ENCODE data around the gene OR6T1. TPM values are rescaled to one million over a fixed set of nuclear protein-coding genes. Genes with fewer than 3 reads are reported as not detected.

The OR6T1 gene
- not detected for polyA plus RNA-seq (2013)

DNA sequence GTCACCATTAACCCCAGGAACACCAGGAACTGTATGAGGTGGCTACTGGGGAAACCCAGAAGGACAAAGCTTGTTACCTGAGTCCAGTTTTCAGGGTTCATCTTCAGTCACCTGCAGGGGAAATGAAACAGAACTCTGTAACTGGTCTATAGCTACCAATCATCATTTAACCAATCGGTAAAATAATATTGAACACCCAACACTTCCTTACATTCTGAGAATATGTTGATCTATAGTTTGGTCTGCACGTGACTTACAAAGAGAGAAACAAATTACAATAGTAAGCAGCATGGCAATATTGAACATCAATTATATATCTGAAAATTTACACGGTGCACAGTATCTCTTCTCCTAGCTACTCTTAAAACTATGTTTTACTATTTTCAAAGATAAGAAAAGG, at the start of gene OR6T1:
Gene OR6T1, minus strand, starts transcription at position 101 of the 400 bp plus-strand sequence. Its CDS starts 0 bp downstream, at position 101.
- no peaks in the 10 kb centered on the region for H3K36me3 ChIP-seq (ENCODE audit: control insufficient read depth in 4 of 4, insufficient read depth in 4 of 4, low read length in 3 of 4)
- ChIA-PET POLR2A (no interaction called here), CTCF (no interaction called here)
- no peaks in the 10 kb centered on the region for H3K4me1 ChIP-seq (ENCODE audit: control extremely low read depth in 1 of 4, control insufficient read depth in 4 of 4, insufficient read depth in 4 of 4, low read length in 3 of 4)
- no peak for DNase-seq
- H3K4me3 ChIP-seq (ENCODE audit: control insufficient read depth in 1 of 7, extremely low read depth in 1 of 7, insufficient read depth in 4 of 7, low read depth in 2 of 7, low read length in 6 of 7) = no peak within 1 kb of the TSS
- H3K9me3 ChIP-seq (ENCODE audit: control extremely low read depth in 1 of 5, control insufficient read depth in 4 of 5, insufficient read depth in 2 of 5, low read depth in 1 of 5, low read length in 4 of 5) = peaks cover 0 to 2% (median 0%) of the 10 kb centered on the region in 5 experiments
- H3K27ac ChIP-seq (ENCODE audit: insufficient read depth in 1 of 2, low read depth in 1 of 2, low read length in 2 of 2, poor library complexity in 1 of 2, severe bottlenecking in 2 of 2) = no peak within 1 kb of the TSS
- WGBS (ENCODE audit: insufficient coverage) = no CpG with 5 or more reads among the region's 3 CpGs
- H3K27me3 ChIP-seq (replicated peaks in 2 of 5; ENCODE audit: control insufficient read depth in 4 of 5, insufficient read depth in 5 of 5, low read length in 4 of 5) = no peaks in the 10 kb centered on the region

- Histone ChIP-seq H3K27ac (ENCODE audit: insufficient read depth in 1 of 2, low read depth in 1 of 2, low read length in 2 of 2, poor library complexity in 1 of 2, severe bottlenecking in 2 of 2) (no peak overlapping the region), H3K4me3 (ENCODE audit: control insufficient read depth in 1 of 7, extremely low read depth in 1 of 7, insufficient read depth in 4 of 7, low read depth in 2 of 7, low read length in 6 of 7) (no peak overlapping the region), H3K27me3 (replicated peaks in 2 of 5; ENCODE audit: control insufficient read depth in 4 of 5, insufficient read depth in 5 of 5, low read length in 4 of 5) (peaks cover 0 to 3% (median 0%) of the 10 kb centered on the region in 5 experiments), H3K9me3 (ENCODE audit: control extremely low read depth in 1 of 5, control insufficient read depth in 4 of 5, insufficient read depth in 2 of 5, low read depth in 1 of 5, low read length in 4 of 5) (peaks cover 0 to 5% (median 0%) of the 10 kb centered on the region in 5 experiments), H3K4me1 (ENCODE audit: control extremely low read depth in 1 of 4, control insufficient read depth in 4 of 4, insufficient read depth in 4 of 4, low read length in 3 of 4) (no peaks in the 10 kb centered on the region), H3K36me3 (ENCODE audit: control insufficient read depth in 4 of 4, insufficient read depth in 4 of 4, low read length in 3 of 4) (no peaks in the 10 kb centered on the region)
- no peak for DNase-seq
- POLR2A ChIA-PET = no interaction called here
- CTCF ChIA-PET = no interaction called here
- WGBS (ENCODE audit: insufficient coverage) = 100% methylated on average over 3 of the region's 5 CpGs
Measured at GRCh38 chr11:123979311-123979710, 35.7 kb upstream of the OR6T1 start.

DNA sequence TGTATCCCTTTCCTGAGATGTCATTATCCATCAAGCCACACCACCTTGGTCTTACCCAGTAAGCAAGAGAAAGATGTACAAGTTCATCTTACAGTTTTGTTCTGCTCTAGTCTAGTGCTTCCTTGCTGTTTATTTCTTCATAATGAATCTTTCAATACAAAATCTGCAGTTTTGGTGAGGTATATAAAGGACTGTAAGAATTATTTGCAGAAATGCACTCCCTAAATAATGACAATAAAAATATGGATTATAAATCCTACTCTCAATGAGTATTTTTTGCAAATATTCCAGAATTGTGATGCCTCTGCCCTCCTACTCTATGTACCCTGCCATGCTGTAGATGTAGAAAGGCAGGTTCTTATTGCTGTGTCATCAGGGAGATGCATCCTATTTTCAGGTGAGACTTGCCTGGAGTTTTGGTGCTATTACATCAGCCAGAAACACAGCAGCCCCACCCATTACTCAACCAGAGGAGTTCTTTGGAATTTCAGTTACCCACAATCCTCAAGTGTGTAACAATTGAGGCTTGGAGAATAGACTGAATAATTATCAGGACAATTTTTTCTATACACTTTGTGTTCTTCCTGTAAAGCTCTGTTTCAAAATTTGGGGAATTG, 34.2 kb upstream of the OR6T1 start, which contains the start of gene OR10S1:
Gene OR10S1, minus strand, starts transcription at position 51 of the 617 bp plus-strand sequence. CDS start 117 bp downstream, outside the sequence.
- CTCF ChIA-PET = no interaction called here
- peaks cover 0 to 5% (median 0%) of the 10 kb centered on the region in 5 experiments for H3K9me3 ChIP-seq (ENCODE audit: control extremely low read depth in 1 of 5, control insufficient read depth in 4 of 5, insufficient read depth in 2 of 5, low read depth in 1 of 5, low read length in 4 of 5)
- H3K27me3 ChIP-seq (replicated peaks in 2 of 5; ENCODE audit: control insufficient read depth in 4 of 5, insufficient read depth in 5 of 5, low read length in 4 of 5) = peaks cover 0 to 2% (median 0%) of the 10 kb centered on the region in 5 experiments
- no peak for DNase-seq
- H3K4me3 ChIP-seq (ENCODE audit: control insufficient read depth in 1 of 7, extremely low read depth in 1 of 7, insufficient read depth in 4 of 7, low read depth in 2 of 7, low read length in 6 of 7) = no peak within 1 kb of the TSS
- no peaks in the 10 kb centered on the region for H3K36me3 ChIP-seq (ENCODE audit: control insufficient read depth in 4 of 4, insufficient read depth in 4 of 4, low read length in 3 of 4)
- no peaks in the 10 kb centered on the region for H3K4me1 ChIP-seq (ENCODE audit: control extremely low read depth in 1 of 4, control insufficient read depth in 4 of 4, insufficient read depth in 4 of 4, low read length in 3 of 4)
- no peak within 1 kb of the TSS for H3K27ac ChIP-seq (ENCODE audit: insufficient read depth in 1 of 2, low read depth in 1 of 2, low read length in 2 of 2, poor library complexity in 1 of 2, severe bottlenecking in 2 of 2)
- POLR2A ChIA-PET = no interaction called here

- H3K27ac ChIP-seq (ENCODE audit: insufficient read depth in 1 of 2, low read depth in 1 of 2, low read length in 2 of 2, poor library complexity in 1 of 2, severe bottlenecking in 2 of 2) = no peak overlapping the region
- ChIA-PET CTCF (no interaction called here), POLR2A (no interaction called here)
- H3K9me3 ChIP-seq (ENCODE audit: control extremely low read depth in 1 of 5, control insufficient read depth in 4 of 5, insufficient read depth in 2 of 5, low read depth in 1 of 5, low read length in 4 of 5) = peaks cover 0 to 5% (median 0%) of the 10 kb centered on the region in 5 experiments
- peaks cover 0 to 2% (median 0%) of the 10 kb centered on the region in 5 experiments for H3K27me3 ChIP-seq (replicated peaks in 2 of 5; ENCODE audit: control insufficient read depth in 4 of 5, insufficient read depth in 5 of 5, low read length in 4 of 5)
- WGBS (ENCODE audit: insufficient coverage) = 95% methylated on average over 18 of the region's 18 CpGs
- no peaks in the 10 kb centered on the region for H3K4me1 ChIP-seq (ENCODE audit: control extremely low read depth in 1 of 4, control insufficient read depth in 4 of 4, insufficient read depth in 4 of 4, low read length in 3 of 4)
- H3K4me3 ChIP-seq (ENCODE audit: control insufficient read depth in 1 of 7, extremely low read depth in 1 of 7, insufficient read depth in 4 of 7, low read depth in 2 of 7, low read length in 6 of 7) = no peak overlapping the region
- DNase-seq = no peak
- H3K36me3 ChIP-seq (ENCODE audit: control insufficient read depth in 4 of 4, insufficient read depth in 4 of 4, low read length in 3 of 4) = no peaks in the 10 kb centered on the region
Measured at GRCh38 chr11:123976770-123977560, 33.3 kb upstream of the OR6T1 start.

- POLR2A ChIA-PET = no interaction called here
- Histone ChIP-seq H3K4me3 (ENCODE audit: control insufficient read depth in 1 of 7, extremely low read depth in 1 of 7, insufficient read depth in 4 of 7, low read depth in 2 of 7, low read length in 6 of 7) (no peak overlapping the region), H3K9me3 (ENCODE audit: control extremely low read depth in 1 of 5, control insufficient read depth in 4 of 5, insufficient read depth in 2 of 5, low read depth in 1 of 5, low read length in 4 of 5) (no peaks in the 10 kb centered on the region), H3K27me3 (replicated peaks in 2 of 5; ENCODE audit: control insufficient read depth in 4 of 5, insufficient read depth in 5 of 5, low read length in 4 of 5) (peaks cover 0 to 3% (median 0%) of the 10 kb centered on the region in 5 experiments), H3K36me3 (ENCODE audit: control insufficient read depth in 4 of 4, insufficient read depth in 4 of 4, low read length in 3 of 4) (no peaks in the 10 kb centered on the region), H3K27ac (ENCODE audit: insufficient read depth in 1 of 2, low read depth in 1 of 2, low read length in 2 of 2, poor library complexity in 1 of 2, severe bottlenecking in 2 of 2) (no peak overlapping the region), H3K4me1 (ENCODE audit: control extremely low read depth in 1 of 4, control insufficient read depth in 4 of 4, insufficient read depth in 4 of 4, low read length in 3 of 4) (no peaks in the 10 kb centered on the region)
- no CpG with 5 or more reads among the region's 1 CpG for WGBS (ENCODE audit: insufficient coverage)
- no peak for DNase-seq
- CTCF ChIA-PET = no interaction called here
Measured at GRCh38 chr11:123973816-123974215, 30.2 kb upstream of the OR6T1 start.

DNA sequence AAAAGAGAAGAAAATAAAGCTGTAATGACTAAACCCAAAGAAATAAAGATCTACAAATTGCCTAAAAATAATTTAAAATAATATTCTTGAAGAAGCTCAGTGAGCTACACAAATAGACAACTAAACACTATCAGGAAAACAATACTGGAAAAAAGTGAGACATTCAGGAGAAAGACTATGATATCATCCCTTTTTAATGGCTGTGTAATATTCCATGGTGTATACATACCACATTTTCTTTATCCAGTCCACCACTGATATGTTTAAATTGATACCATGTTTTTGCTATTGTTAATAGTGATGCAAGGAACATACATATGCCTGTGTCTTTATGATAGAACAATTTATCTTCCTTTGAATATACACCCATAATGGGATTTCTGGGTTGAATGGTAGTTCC, 13.1 kb upstream of the OR6T1 start:
- H3K9me3 ChIP-seq (ENCODE audit: control extremely low read depth in 1 of 5, control insufficient read depth in 4 of 5, insufficient read depth in 2 of 5, low read depth in 1 of 5, low read length in 4 of 5) = no peaks in the 10 kb centered on the region
- no peaks in the 10 kb centered on the region for H3K4me1 ChIP-seq (ENCODE audit: control extremely low read depth in 1 of 4, control insufficient read depth in 4 of 4, insufficient read depth in 4 of 4, low read length in 3 of 4)
- H3K27ac ChIP-seq (ENCODE audit: insufficient read depth in 1 of 2, low read depth in 1 of 2, low read length in 2 of 2, poor library complexity in 1 of 2, severe bottlenecking in 2 of 2) = no peak overlapping the region
- H3K4me3 ChIP-seq (ENCODE audit: control insufficient read depth in 1 of 7, extremely low read depth in 1 of 7, insufficient read depth in 4 of 7, low read depth in 2 of 7, low read length in 6 of 7) = no peak overlapping the region
- ChIA-PET CTCF (no interaction called here), POLR2A (no interaction called here)
- H3K36me3 ChIP-seq (ENCODE audit: control insufficient read depth in 4 of 4, insufficient read depth in 4 of 4, low read length in 3 of 4) = no peaks in the 10 kb centered on the region
- DNase-seq = no peak
- no peaks in the 10 kb centered on the region for H3K27me3 ChIP-seq (replicated peaks in 2 of 5; ENCODE audit: control insufficient read depth in 4 of 5, insufficient read depth in 5 of 5, low read length in 4 of 5)

DNA sequence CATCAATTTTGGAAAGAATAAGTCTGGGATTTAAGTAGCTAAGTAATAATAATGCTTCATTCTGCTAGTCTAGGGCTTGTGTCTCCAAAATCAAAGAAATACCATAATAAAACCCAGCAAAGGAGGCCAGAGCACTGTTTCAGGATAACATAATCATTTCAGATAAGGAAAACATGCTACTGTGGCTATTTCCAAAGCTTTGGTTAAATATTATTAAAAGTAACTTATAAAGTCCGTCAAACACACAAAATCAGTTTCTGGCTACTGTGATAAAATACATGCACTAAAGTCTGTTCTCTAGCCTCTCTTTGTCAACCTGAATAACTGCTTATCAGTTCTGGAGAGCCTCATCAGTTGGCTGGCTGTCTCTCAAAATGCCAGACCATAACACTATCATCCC, 1.5 kb upstream of the OR6T1 start:
- POLR2A ChIA-PET = no interaction called here
- WGBS (ENCODE audit: insufficient coverage) = 88% methylated on average over 1 of the region's 1 CpG
- H3K27me3 ChIP-seq (replicated peaks in 2 of 5; ENCODE audit: control insufficient read depth in 4 of 5, insufficient read depth in 5 of 5, low read length in 4 of 5) = no peaks in the 10 kb centered on the region

More for the DNA sequence above, 1.5 kb upstream of the OR6T1 start:
- Histone ChIP-seq H3K4me1 (ENCODE audit: control extremely low read depth in 1 of 4, control insufficient read depth in 4 of 4, insufficient read depth in 4 of 4, low read length in 3 of 4) (no peaks in the 10 kb centered on the region), H3K27ac (ENCODE audit: insufficient read depth in 1 of 2, low read depth in 1 of 2, low read length in 2 of 2, poor library complexity in 1 of 2, severe bottlenecking in 2 of 2) (no peak overlapping the region), H3K4me3 (ENCODE audit: control insufficient read depth in 1 of 7, extremely low read depth in 1 of 7, insufficient read depth in 4 of 7, low read depth in 2 of 7, low read length in 6 of 7) (no peak overlapping the region), H3K36me3 (ENCODE audit: control insufficient read depth in 4 of 4, insufficient read depth in 4 of 4, low read length in 3 of 4) (no peaks in the 10 kb centered on the region), H3K9me3 (ENCODE audit: control extremely low read depth in 1 of 5, control insufficient read depth in 4 of 5, insufficient read depth in 2 of 5, low read depth in 1 of 5, low read length in 4 of 5) (no peaks in the 10 kb centered on the region)
- CTCF ChIA-PET = no interaction called here
- no peak for DNase-seq

Data from common myeloid progenitor, CD34-positive (primary cell).